Stomach smooth muscle (tissue), 2 donors: ENCODE measurements around the gene FUCA1.
A peak's percentile ranks its signal among the peaks of the same experiment; 100 is the strongest.

Experiments used
- H3K27ac ChIP-seq: one replicate; pipeline ENCODE4 v1.7.0; 2013; ENCODE audit warnings: mild to moderate bottlenecking, low read length, inconsistent platforms
- H3K27me3 ChIP-seq, 2 donors: one replicate each; pipeline ENCODE4 v1.7.0; 2013; ENCODE audit warnings: low read length in 2 of 2; ENCODE audit not compliant: insufficient read depth in 2 of 2, control insufficient read depth in 1 of 2
- H3K36me3 ChIP-seq, 2 donors: one replicate each; pipeline ENCODE4 v1.7.0; 2013; ENCODE audit warnings: low read length in 2 of 2; ENCODE audit not compliant: control insufficient read depth in 2 of 2, insufficient read depth in 2 of 2
- H3K4me1 ChIP-seq: one replicate; pipeline ENCODE4 v1.7.0; 2013; ENCODE audit warnings: low read length; ENCODE audit not compliant: control insufficient read depth, insufficient read depth
- H3K4me3 ChIP-seq, 2 donors: one replicate each; pipeline ENCODE4 v1.7.0; 2013; ENCODE audit warnings: low read length in 2 of 2
- H3K9ac ChIP-seq, 2 donors: one replicate each; pipeline ENCODE4 v1.7.0; 2013; ENCODE audit warnings: low read length in 2 of 2, mild to moderate bottlenecking in 1 of 2
- H3K9me3 ChIP-seq, 2 donors: one replicate each; pipeline ENCODE4 v1.7.0; 2013; ENCODE audit warnings: low read length in 2 of 2; ENCODE audit not compliant: control insufficient read depth in 2 of 2
- donor health status: healthy.
- donor health status: Pancreatic carcinoma.

FUCA1 gene

GRCh38 chr1:23895993-23896392, 27.9 kb upstream of the FUCA1 start:
- H3K27ac ChIP-seq: no peak overlapping the region
- H3K9ac ChIP-seq: no peak overlapping the region
- H3K4me3 ChIP-seq: no peak overlapping the region
- H3K9me3 ChIP-seq: no peaks in the 10 kb centered on the region
- H3K4me1 ChIP-seq: no peaks in the 10 kb centered on the region
- no peaks in the 10 kb centered on the region for H3K27me3 ChIP-seq
- no peaks in the 10 kb centered on the region for H3K36me3 ChIP-seq

- Histone ChIP-seq H3K9me3 (no peaks in the 10 kb centered on the region), H3K4me1 (no peaks in the 10 kb centered on the region), H3K27me3 (no peaks in the 10 kb centered on the region), H3K4me3 (no peak overlapping the region), H3K9ac (no peak overlapping the region), H3K27ac (no peak overlapping the region), H3K36me3 (no peaks in the 10 kb centered on the region)
Observed at GRCh38 chr1:23895082-23895481, 27.0 kb upstream of the FUCA1 start.

- no peak overlapping the region for H3K9ac ChIP-seq
- H3K9me3 ChIP-seq: no peaks in the 10 kb centered on the region
- H3K27ac ChIP-seq: no peak overlapping the region
- no peaks in the 10 kb centered on the region for H3K4me1 ChIP-seq
- no peak overlapping the region for H3K4me3 ChIP-seq
- no peaks in the 10 kb centered on the region for H3K27me3 ChIP-seq
- H3K36me3 ChIP-seq: no peaks in the 10 kb centered on the region
Observed at GRCh38 chr1:23889074-23889473, 21.0 kb upstream of the FUCA1 start.

- Histone ChIP-seq H3K27ac (no peak overlapping the region), H3K9ac (no peak overlapping the region), H3K4me1 (no peaks in the 10 kb centered on the region), H3K9me3 (no peaks in the 10 kb centered on the region), H3K4me3 (no peak overlapping the region), H3K27me3 (no peaks in the 10 kb centered on the region), H3K36me3 (no peaks in the 10 kb centered on the region)
Observed at GRCh38 chr1:23885222-23885621, 17.1 kb upstream of the FUCA1 start.

- no peaks in the 10 kb centered on the region for H3K36me3 ChIP-seq
- H3K4me3 ChIP-seq: no peak overlapping the region
- H3K27me3 ChIP-seq: no peaks in the 10 kb centered on the region
- no peak overlapping the region for H3K27ac ChIP-seq
- no peak overlapping the region for H3K9ac ChIP-seq
- peaks cover 6 to 15% of the 10 kb centered on the region in 2 donors for H3K9me3 ChIP-seq
- H3K4me1 ChIP-seq: no peaks in the 10 kb centered on the region
Observed at GRCh38 chr1:23882746-23883145, 14.7 kb upstream of the FUCA1 start.

GRCh38 chr1:23879809-23880208, 11.7 kb upstream of the FUCA1 start:
- no peak overlapping the region for H3K9ac ChIP-seq

GRCh38 chr1:23878668-23879067, 10.6 kb upstream of the FUCA1 start:
- Histone ChIP-seq H3K9me3 (peaks cover 6 to 15% of the 10 kb centered on the region in 2 donors), H3K4me1 (no peaks in the 10 kb centered on the region), H3K4me3 (no peak overlapping the region), H3K27me3 (peaks cover 0 to 3% of the 10 kb centered on the region in 2 donors), H3K27ac (no peak overlapping the region), H3K9ac (no peak overlapping the region), H3K36me3 (no peaks in the 10 kb centered on the region)

More at GRCh38 chr1:23879809-23880208, 11.7 kb upstream of the FUCA1 start:
- H3K27ac ChIP-seq: no peak overlapping the region
- H3K36me3 ChIP-seq: no peaks in the 10 kb centered on the region
- peaks cover 6 to 15% of the 10 kb centered on the region in 2 donors for H3K9me3 ChIP-seq
- H3K4me3 ChIP-seq: peak overlapping the region in 1 of 2 donors; percentile 19
- no peaks in the 10 kb centered on the region for H3K4me1 ChIP-seq
- peaks cover 0 to under 1% of the 10 kb centered on the region in 2 donors for H3K27me3 ChIP-seq

GRCh38 chr1:23875382-23875781, 7.3 kb upstream of the FUCA1 start:
- H3K27me3 ChIP-seq: peaks cover 0 to 3% of the 10 kb centered on the region in 2 donors
- no peaks in the 10 kb centered on the region for H3K36me3 ChIP-seq
- H3K4me1 ChIP-seq: no peaks in the 10 kb centered on the region
- H3K9me3 ChIP-seq: peaks cover 6 to 15% of the 10 kb centered on the region in 2 donors
- H3K9ac ChIP-seq: no peak overlapping the region
- no peak overlapping the region for H3K27ac ChIP-seq
- no peak overlapping the region for H3K4me3 ChIP-seq

- Histone ChIP-seq H3K4me3 (no peak overlapping the region), H3K9me3 (no peaks in the 10 kb centered on the region), H3K4me1 (peaks cover 3% of the 10 kb centered on the region), H3K36me3 (no peaks in the 10 kb centered on the region), H3K9ac (no peak overlapping the region), H3K27me3 (peaks cover 0 to 3% of the 10 kb centered on the region in 2 donors), H3K27ac (no peak overlapping the region)
Observed at GRCh38 chr1:23872421-23872820, 4.3 kb upstream of the FUCA1 start.

GRCh38 chr1:23869051-23869450, 961 bp upstream of the FUCA1 start:
- Histone ChIP-seq H3K27me3 (no peaks in the 10 kb centered on the region), H3K4me1 (peaks cover 8% of the 10 kb centered on the region), H3K27ac (no peak overlapping the region), H3K9ac (peak overlapping the region in 1 of 2 donors; percentile 85), H3K9me3 (no peaks in the 10 kb centered on the region), H3K4me3 (peak overlapping the region; percentile 61 to 93), H3K36me3 (peaks cover 8% of the 10 kb centered on the region in 2 donors)

GRCh38 chr1:23868557-23869016, 497 bp upstream of the FUCA1 start:
- Histone ChIP-seq H3K9ac (peak overlapping the region; percentile 51 to 85), H3K4me3 (peak overlapping the region; percentile 61 to 93), H3K4me1 (peaks cover 8% of the 10 kb centered on the region), H3K9me3 (no peaks in the 10 kb centered on the region), H3K27ac (peak overlapping the region; percentile 66), H3K27me3 (no peaks in the 10 kb centered on the region), H3K36me3 (peaks cover 8% of the 10 kb centered on the region in 2 donors)
